ENCODE results near the gene MICA. TPM values are rescaled to one million over a fixed set of nuclear protein-coding genes. Genes with fewer than 3 reads are reported as not detected.

MICA gene
- total and polyA plus RNA-seq, 9 of the 15 experiments (the other 6 are each of a cell fraction or from before 2014, with no cell fraction given) = 11.8 to 24.6 (median 16.7) TPM

DNA sequence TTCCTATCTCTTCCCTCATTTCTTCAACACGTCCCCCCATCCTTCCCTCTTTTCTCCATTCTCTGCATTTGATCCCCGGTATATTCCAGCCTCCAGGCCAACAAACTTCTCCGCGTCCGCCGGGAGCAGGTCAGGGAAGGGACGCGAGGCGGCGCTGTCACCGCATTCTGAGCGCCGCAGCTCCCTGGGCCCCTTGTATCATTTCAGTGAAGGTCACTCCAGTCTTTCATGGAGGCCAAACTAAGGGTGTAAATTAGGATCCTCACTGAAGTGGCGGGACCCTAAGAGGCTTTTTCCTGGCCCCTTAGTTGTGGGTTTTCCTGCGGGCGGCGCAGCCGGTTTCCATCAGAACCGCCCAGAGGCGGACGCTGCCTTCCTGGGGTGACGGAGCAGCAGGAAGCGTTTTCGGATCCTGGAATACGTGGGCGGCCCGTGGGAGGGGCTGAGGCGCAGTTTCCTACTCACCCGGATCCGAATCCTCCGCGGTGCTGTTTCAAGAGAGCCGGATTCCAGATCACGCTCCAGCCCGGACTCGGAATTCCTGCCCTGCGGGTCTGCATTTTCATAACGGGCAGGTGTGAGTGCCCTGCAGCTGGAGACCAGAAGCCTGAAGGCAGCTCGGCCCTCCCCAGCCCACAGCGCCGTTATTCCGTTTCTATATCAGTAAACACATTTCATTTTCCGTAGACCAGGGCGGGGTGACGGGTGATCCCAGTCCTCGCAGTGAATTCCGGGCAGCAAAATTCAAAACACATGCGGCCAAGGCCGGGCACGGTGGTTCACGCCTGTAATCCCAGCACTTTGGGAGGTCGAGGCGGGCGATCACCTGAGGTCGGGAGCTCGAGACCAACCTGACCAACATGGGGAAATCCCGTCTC is 3.6 kb upstream of the MICA start (continued):
- TF ChIP-seq CBX2 (IDR thresholded peaks at IDR 0.05; ENCODE audit: insufficient read depth, low read length, poor library complexity, severe bottlenecking) = no peak
- TF ChIP-seq NCOA4 (IDR thresholded peaks at IDR 0.05; ENCODE audit: partially characterized antibody) = no peak
- TF ChIP-seq BMI1 (IDR thresholded peaks at IDR 0.05; ENCODE audit: low read length) = no peak
- TF ChIP-seq KLF6 (CRISPR knock-in tag; IDR thresholded peaks at IDR 0.05; ENCODE audit: borderline replicate concordance) = no peak
- peak; percentile 38 for TF ChIP-seq HDAC3 (IDR thresholded peaks at IDR 0.05; ENCODE audit: borderline replicate concordance, partially characterized antibody)
- no peak; the same call in 1 of the 2 replicates for TF ChIP-seq CREB3 (tag; conservative IDR thresholded peaks at IDR 0.05; ENCODE audit: low read depth)
- 0 out of 2 replicates have a peak, but pooled peaks have one; percentile 27 for TF ChIP-seq ZNF263 (CRISPR knock-in tag; IDR thresholded peaks at IDR 0.05; ENCODE audit: borderline replicate concordance)
- TF ChIP-seq SOX6 (IDR thresholded peaks at IDR 0.05) = peak; percentile 60; the same call in 1 of the 2 replicates
- peak in 1 of 2 experiments; percentile 35 for TF ChIP-seq AFF1 (IDR thresholded peaks at IDR 0.05; ENCODE audit: low read depth in 1 of 2, partially characterized antibody in 2 of 2)
- TF ChIP-seq TOE1 (IDR thresholded peaks at IDR 0.05; ENCODE audit: borderline replicate concordance) = peak; percentile 62; the same call in 1 of the 2 replicates
- no peak for TF ChIP-seq TOE1 (CRISPR knock-in tag; IDR thresholded peaks at IDR 0.05; ENCODE audit: borderline replicate concordance, low read depth)
- 0 out of 2 replicates have a peak, but pooled peaks have one; percentile 29 for TF ChIP-seq FOXP1 (CRISPR knock-in tag; IDR thresholded peaks at IDR 0.05)
- TF ChIP-seq KDM5B (IDR thresholded peaks at IDR 0.05; ENCODE audit: insufficient replicate concordance, low read depth, low read length) = peak; percentile 74
- no peak for TF ChIP-seq POLR3G (IDR thresholded peaks at IDR 0.05; ENCODE audit: extremely low read depth, insufficient read length, insufficient replicate concordance)
- TF ChIP-seq PHTF2 (CRISPR knock-in tag; IDR thresholded peaks at IDR 0.05) = no peak
- no peak for TF ChIP-seq PRPF4 (IDR thresholded peaks at IDR 0.05; ENCODE audit: insufficient read depth, low read depth, low read length, poor library complexity, severe bottlenecking)
- TF ChIP-seq, protein P1, sequence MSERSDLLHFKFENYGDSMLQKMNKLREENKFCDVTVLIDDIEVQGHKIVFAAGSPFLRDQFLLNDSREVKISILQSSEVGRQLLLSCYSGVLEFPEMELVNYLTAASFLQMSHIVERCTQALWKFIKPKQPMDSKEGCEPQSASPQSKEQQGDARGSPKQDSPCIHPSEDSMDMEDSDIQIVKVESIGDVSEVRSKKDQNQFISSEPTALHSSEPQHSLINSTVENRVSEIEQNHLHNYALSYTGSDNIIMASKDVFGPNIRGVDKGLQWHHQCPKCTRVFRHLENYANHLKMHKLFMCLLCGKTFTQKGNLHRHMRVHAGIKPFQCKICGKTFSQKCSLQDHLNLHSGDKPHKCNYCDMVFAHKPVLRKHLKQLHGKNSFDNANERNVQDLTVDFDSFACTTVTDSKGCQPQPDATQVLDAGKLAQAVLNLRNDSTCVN (CRISPR knock-in tag; IDR thresholded peaks at IDR 0.05) = no peak
- TF ChIP-seq SUPT5H (IDR thresholded peaks at IDR 0.05) = peak; percentile 67
- no peak for TF ChIP-seq ZNF707 (CRISPR knock-in tag; conservative IDR thresholded peaks at IDR 0.05)
- no peak for TF ChIP-seq PHB (CRISPR knock-in tag; IDR thresholded peaks at IDR 0.05)
- no peak for TF ChIP-seq ETS2 (tag; IDR thresholded peaks at IDR 0.05; ENCODE audit: borderline replicate concordance, poor library complexity, severe bottlenecking)
